Femur (tissue), 1 donor: ENCODE measurements around the gene SLC25A12.
"Not testable (repeated sequence)": the region's sequence is repeated elsewhere in the genome, so short reads cannot be mapped to it uniquely, and the experiment has no call there.

ENCODE experiments used
- DNase-seq: peaks from one replicate; pipeline ENCODE4 v3.0.0-alpha.2; 2017

SLC25A12 gene

GRCh38 chr2:171822525-171823322, 71.3 kb downstream of the SLC25A12 start:
- DNase-seq = no peak

GRCh38 chr2:171819453-171819852, 74.6 kb downstream of the SLC25A12 start:
- DNase-seq = no peak

DNA sequence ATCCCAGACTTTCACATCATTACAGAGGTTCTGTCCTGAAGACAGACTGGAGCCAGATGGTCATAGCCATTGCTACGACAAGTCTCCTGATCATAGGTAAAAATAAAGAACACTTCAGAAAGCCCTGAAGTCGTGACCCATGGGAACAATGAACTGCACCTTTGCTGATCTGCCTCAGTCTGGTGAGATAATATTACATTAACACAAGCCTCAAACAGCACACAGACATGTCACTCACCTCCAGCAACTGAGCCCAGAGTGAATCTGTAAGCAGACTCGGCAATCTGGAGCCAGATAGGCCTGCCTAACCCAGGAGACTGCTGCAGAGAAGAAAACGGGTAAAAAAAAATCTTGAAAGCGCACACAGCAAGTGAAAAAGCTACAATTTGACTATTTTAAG, 79.2 kb downstream of the SLC25A12 start:
- no peak for DNase-seq

- no peak for DNase-seq
Measured at GRCh38 chr2:171814174-171814573, 79.9 kb downstream of the SLC25A12 start.

DNA sequence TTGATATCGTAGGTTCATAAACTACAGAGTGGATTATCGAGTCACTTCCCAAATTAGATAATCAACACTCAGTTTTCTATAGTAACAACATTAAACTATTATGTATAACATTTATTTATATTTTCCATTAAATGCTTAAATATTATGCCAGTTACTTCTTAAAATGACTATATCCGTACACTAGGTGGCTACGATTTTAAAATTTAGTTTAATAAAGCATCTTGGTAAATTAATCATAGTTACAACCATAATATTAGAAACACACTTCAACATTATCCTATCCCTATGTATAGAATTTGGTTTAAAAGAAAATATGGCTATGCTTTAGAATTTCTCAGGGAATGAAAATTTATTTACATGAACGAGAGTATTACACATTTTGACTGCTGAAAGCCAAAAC, 80.3 kb downstream of the SLC25A12 start:
- DNase-seq = no peak

- no peak for DNase-seq
Measured at GRCh38 chr2:171813126-171813525, 80.9 kb downstream of the SLC25A12 start.

GRCh38 chr2:171811245-171811628, 82.8 kb downstream of the SLC25A12 start:
- no peak for DNase-seq

DNA sequence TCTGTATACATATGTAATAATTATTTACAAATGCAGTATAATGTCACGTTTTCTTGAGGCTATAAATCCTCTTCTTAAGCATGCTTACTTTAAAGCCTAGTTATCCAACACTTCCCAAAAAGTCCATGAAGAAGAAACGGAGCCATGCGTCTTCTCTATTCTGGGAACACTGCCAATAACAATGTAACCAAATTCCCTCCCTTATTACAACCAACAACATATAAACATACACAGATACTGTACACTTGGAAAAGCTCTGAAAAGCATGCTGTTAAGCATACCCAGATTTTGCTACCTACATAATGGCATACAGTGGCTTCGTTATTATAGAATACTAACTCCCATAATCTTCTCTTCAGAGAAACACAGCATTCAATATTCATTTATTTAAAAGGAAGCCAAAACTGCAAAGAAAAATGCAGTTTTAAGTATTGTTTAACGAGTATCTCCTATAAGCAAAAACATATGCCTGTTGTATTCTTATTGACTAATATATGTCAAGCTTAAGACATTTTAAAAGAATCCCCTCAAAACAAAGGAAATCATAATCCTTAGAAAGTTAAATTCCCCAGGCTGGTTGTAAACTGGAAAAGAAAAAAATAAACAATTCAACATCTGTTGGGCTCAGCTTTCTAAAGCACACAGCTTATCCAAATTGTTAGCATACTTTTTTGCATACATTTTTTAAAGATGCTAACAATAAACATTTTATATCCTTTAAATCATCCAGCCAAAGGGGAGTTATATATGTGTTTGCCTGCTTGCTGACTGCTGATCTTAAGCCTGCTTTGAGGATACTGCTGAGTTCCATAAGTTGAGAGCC, 83.4 kb downstream of the SLC25A12 start:
- DNase-seq = no peak

GRCh38 chr2:171808885-171809284, 85.2 kb downstream of the SLC25A12 start:
- not testable (repeated sequence) for DNase-seq

GRCh38 chr2:171807831-171808393, 86.1 kb downstream of the SLC25A12 start:
- no peak for DNase-seq

- no peak for DNase-seq
Measured at GRCh38 chr2:171807119-171807518, 86.9 kb downstream of the SLC25A12 start.

- no peak for DNase-seq
Measured at GRCh38 chr2:171804456-171804855, 89.6 kb downstream of the SLC25A12 start.

DNA sequence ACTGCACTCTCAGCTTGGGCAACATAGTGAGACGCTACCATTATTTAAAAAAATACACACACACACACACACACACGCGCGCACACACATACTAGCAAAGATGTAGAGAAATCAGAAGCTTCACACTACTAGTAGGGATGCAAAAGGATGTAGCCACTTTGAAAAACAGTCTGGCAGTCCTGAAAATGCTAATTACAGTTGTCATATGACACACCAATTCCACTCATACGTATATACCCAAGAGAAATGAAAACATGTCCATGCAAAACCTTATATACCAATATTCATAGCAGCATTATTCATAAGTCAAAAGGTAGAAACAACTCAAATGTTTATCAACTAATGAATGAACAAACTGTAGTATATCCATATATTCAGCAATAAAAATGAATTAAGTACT, 90.3 kb downstream of the SLC25A12 start:
- no peak for DNase-seq

GRCh38 chr2:171800639-171801038, 93.4 kb downstream of the SLC25A12 start:
- no peak for DNase-seq

GRCh38 chr2:171798156-171798820, 95.8 kb downstream of the SLC25A12 start:
- no peak for DNase-seq

- DNase-seq = no peak
Measured at GRCh38 chr2:171794918-171795317, 99.1 kb downstream of the SLC25A12 start.

DNA sequence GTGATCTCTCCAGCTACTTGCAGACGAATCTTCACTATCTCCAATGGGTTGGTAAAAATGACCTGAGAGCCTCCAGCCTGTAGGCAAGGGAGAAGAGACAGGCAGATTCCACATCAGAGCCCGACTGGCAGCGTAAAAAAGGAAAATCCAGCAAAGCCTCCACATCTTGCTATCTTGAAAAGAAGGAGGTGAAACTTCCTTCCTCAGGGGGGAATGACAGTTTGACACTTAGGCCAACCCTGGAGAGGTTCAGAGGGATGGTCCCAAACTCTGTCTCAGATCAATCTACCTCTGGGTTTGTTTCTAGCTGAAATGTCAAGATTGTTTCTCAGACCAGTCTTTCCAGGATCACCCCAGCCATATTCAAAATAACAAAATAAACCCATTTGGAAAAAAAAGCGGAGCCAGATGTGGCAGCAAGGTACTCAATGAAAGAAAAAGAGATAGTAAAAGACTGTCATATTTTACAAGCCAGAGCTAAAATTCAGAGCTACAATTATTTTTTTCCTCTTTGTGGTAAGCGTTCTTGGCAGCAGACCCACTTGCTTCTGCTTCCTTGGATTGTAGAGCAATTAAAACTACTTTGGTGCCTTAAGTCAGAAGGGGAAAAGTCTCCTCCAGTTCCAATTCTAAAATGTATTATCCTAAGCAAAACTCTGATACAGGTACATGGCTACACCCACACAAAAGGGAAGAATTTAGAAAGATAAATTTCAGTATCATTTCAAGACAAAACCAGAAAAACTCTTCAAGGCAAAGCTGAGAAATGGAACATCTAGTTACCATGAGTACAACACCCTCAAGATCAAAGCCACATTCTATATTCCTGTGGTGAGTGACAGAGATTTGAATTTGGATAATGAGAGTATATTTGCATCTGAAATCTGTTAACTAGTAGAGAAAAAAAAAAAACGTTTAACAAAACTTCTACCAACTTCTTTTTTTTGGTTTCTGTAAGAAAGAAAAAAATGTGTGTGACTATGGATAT, 100.1 kb downstream of the SLC25A12 start:
- no peak for DNase-seq

DNA sequence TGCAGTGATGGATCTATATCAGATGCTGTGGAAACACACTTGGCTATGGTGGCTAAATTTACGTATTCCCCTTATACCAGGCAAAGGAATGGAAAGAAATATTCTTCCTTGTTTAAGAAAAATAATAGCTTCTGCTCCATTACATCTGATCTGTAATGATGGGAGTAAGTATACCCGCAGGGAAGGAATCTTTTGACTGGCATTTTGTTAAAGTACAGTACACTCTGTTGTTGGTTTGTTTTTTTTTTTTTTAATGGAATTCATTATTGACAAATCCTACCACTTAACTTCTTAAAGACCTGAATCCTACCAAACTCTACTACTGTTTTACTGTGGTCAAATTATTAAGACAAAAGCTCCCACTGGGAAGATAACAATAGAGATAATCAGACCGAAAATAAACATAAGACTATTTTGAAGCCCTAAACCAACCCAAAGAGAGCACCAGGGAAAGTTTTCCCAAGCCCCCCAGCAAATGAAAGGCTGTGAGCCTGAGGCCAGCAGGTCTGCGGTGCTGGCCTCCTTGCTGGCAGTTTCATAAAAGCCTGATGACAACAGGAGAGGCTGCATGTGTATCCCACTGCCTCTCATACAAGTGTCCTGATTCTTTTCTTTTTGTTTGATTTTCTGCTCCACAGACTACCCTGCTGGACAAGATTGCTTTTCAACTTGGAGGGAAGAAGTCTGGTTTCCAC, 101.0 kb downstream of the SLC25A12 start:
- no peak for DNase-seq

- DNase-seq = no peak
Measured at GRCh38 chr2:171792157-171792556, 101.9 kb downstream of the SLC25A12 start.

DNA sequence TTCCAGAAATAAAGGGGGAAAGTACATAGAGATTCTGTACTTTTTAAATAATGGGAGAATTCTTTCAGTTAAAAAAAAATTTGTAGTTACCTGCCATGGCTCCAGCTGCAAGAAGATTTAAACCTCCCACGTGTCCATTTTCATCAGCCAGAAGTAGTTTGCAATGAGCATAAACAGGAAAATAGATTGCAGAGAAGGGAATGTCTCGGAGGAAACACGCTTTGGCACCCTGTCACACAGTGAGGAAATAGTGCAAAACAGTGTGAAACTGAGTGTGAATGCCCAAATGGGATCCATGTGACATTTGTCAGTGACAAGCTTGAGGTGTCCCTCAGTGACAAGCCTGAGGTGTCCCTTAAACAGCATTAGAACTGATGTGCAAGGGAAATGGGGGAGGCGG, 102.7 kb downstream of the SLC25A12 start:
- DNase-seq = no peak

GRCh38 chr2:171789956-171790355, 104.1 kb downstream of the SLC25A12 start:
- no peak for DNase-seq
